ENCODE results near the gene IP6K1.

Gene IP6K1

GRCh38 chr3:49721596-49721895 is 64.8 kb downstream of the IP6K1 start:
- in situ Hi-C loops (cut with MboI; ENCODE audit: low sequenced_read_pairs) = no loop called here
- H3K4me1 ChIP-seq = peaks cover 11% of the 10 kb centered on the region
- H3K9me3 ChIP-seq = 0 out of 2 replicates have a peak, but pooled peaks cover 3% of the 10 kb centered on the region
- H3K4me3 ChIP-seq = no peak overlapping the region
- H3K36me3 ChIP-seq (replicated peaks) = peaks cover 37% of the 10 kb centered on the region
- no peak for DNase-seq (ENCODE audit: low spot score in 2 of 2)
- H3K27me3 ChIP-seq (ENCODE audit: low read depth) = no peaks in the 10 kb centered on the region

DNA sequence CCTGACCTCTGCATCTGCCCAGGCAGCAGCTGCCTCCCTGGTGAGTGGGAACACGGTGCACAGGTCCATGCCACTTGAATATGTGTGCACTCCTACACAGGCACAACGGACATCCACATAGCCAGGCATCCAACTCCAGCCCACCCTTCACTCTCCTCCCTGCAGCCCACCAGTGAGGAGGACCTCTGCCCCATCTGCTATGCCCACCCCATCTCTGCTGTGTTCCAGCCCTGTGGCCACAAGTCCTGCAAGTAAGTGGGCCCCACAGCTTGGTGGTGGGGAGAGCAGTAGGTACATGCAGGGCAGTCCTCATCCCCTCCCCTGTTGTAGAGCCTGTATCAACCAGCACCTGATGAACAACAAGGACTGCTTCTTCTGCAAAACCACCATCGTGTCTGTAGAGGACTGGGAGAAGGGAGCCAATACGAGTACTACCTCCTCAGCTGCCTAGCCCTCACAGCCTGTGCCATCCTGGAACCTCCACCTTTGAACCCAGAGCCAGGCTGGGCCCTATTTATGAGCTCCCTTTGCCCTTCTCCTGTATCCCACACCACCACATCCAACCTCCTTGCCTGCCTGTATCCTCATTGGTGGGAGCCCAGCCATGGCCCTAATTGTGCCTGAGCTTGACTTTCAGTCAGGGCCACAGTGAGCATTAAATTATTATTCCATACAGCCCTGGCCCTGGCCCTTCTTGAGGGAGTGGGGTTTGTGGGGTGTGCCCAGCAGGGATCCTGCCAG is 65.3 kb downstream of the IP6K1 start:
- H3K4me1 ChIP-seq = peaks cover 11% of the 10 kb centered on the region
- DNase-seq (ENCODE audit: low spot score in 2 of 2) = no peak
- in situ Hi-C loops (cut with MboI; ENCODE audit: low sequenced_read_pairs) = no loop called here

DNA sequence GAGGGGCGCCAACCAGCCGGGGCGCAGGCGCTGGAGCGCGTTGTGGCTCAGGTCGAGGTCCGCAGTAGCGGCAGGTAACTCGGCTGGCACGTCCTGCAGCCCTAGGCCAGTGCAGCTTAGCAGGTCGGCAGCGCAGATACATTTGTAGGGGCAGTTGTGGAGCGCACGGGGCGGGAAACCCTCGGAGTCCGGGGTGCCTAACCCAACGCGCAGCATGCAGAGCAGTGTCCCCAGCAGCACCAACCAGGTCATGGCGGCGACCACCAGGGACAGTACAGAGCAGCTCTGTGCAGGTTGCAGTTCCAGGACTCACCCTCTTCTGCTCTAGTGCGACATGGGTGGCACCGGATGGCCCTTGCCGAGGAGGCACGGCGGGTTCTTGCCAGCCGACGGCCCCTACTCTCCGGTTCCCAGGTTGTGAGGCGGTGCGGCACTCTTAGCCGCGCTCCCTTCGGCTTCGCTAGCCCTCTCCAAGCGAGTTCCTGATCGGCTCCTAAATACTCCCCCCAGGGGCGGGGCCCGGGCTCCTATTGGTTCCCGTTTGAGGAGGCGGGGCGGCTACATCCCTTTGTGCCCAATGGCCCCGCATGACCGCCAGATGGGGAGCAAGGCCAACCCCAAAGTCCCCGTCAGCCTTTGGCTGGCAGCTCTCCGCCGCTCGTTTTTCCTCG is 67.0 kb downstream of the IP6K1 start, which contains the start of gene AMIGO3:
Gene AMIGO3, minus strand, starts transcription at position 471 of the 671 bp plus-strand sequence. Its CDS starts 219 bp downstream, at position 252.
- DNase-seq (ENCODE audit: low spot score in 2 of 2) = peak; percentile 78 to 96
- Histone ChIP-seq H3K27me3 (ENCODE audit: low read depth) (no peaks in the 10 kb centered on the region), H3K4me3 (peak within 1 kb of the TSS; percentile 33), H3K9me3 (0 out of 2 replicates have a peak, but pooled peaks cover 3% of the 10 kb centered on the region), H3K36me3 (replicated peaks) (peaks cover 40% of the 10 kb centered on the region), H3K4me1 (peaks cover 8% of the 10 kb centered on the region)
- in situ Hi-C loops (cut with MboI; ENCODE audit: low sequenced_read_pairs) = no loop called here

More for the DNA sequence above, 65.3 kb downstream of the IP6K1 start:
- H3K4me3 ChIP-seq = no peak overlapping the region
- H3K9me3 ChIP-seq = 0 out of 2 replicates have a peak, but pooled peaks cover 3% of the 10 kb centered on the region
- H3K36me3 ChIP-seq (replicated peaks) = peaks cover 40% of the 10 kb centered on the region
- no peaks in the 10 kb centered on the region for H3K27me3 ChIP-seq (ENCODE audit: low read depth)

DNA sequence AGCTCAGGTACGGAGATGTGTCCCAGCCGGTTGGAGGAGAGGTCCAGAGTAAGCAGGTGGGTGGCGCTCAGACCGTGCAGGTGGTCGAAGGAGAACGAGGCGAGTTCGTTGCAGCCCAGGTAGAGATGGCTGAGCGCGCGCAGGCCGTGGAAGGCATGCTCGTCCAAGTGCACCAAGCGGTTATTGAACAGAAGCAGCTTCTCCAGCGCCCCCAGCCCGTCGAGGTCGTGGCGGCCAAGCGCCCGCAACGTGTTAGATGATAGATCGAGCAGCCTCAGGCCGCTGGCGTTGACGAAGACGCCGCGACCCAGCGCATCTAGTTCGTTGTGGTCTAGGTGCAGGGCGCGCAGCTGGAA is 67.5 kb downstream of the IP6K1 start:
- in situ Hi-C loops (cut with MboI; ENCODE audit: low sequenced_read_pairs) = no loop called here
- H3K9me3 ChIP-seq = 0 out of 2 replicates have a peak, but pooled peaks cover 3% of the 10 kb centered on the region
- H3K27me3 ChIP-seq (ENCODE audit: low read depth) = no peaks in the 10 kb centered on the region
- H3K36me3 ChIP-seq (replicated peaks) = peaks cover 40% of the 10 kb centered on the region
- H3K4me1 ChIP-seq = peaks cover 6% of the 10 kb centered on the region
- peak overlapping the region; percentile 33; the same call in 1 of the 2 replicates for H3K4me3 ChIP-seq
- no peak for DNase-seq (ENCODE audit: low spot score in 2 of 2)

GRCh38 chr3:49717959-49718857 is 68.1 kb downstream of the IP6K1 start:
- in situ Hi-C loops (cut with MboI; ENCODE audit: low sequenced_read_pairs) = no loop called here

DNA sequence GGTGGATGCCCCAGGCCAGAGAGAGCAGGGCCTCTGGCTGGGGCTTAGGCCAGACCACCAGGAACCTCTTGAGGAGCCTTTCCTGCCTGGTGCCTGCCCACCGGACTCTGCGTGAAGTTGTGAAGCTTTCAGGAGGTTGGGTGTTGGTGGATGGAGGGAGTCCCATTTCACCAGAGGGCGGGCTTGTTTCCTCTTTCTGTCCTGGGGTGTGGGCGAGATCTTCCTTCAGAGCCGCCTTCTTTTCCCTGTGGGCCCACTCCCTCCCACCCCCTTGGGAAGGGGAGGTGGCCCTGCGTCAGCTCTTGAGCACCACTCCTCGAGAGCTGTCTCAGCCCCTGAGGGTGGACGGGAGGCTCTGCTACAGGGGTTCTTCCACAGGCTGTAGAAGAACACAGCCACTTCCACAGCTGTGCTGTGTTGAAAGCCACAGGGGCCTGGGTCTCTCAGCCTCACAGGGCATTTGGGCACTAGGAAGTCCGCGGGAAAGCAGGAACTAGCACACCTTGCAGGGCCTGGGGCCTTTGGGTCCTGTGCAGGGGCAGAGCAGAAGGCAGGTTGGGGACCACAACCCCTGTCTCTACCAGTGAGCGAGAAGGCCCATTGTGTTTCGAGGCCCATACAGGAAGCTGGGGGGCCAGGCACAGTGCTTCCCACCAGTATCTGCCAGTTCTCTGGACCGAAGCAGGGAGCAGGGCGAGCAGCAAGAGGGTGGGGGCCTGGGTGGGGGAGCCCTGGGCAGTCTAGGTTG is 69.0 kb downstream of the IP6K1 start:
- H3K4me1 ChIP-seq = peaks cover 2% of the 10 kb centered on the region
- H3K36me3 ChIP-seq (replicated peaks) = peaks cover 31% of the 10 kb centered on the region
- DNase-seq (ENCODE audit: low spot score in 2 of 2) = no peak
- H3K4me3 ChIP-seq = no peak overlapping the region
- in situ Hi-C loops (cut with MboI; ENCODE audit: low sequenced_read_pairs) = no loop called here
- 0 out of 2 replicates have a peak, but pooled peaks cover 3% of the 10 kb centered on the region for H3K9me3 ChIP-seq
- no peaks in the 10 kb centered on the region for H3K27me3 ChIP-seq (ENCODE audit: low read depth)

More at GRCh38 chr3:49717959-49718857, 68.1 kb downstream of the IP6K1 start:
- no peaks in the 10 kb centered on the region for H3K27me3 ChIP-seq (ENCODE audit: low read depth)
- no peak for DNase-seq (ENCODE audit: low spot score in 2 of 2)
- H3K9me3 ChIP-seq = 0 out of 2 replicates have a peak, but pooled peaks cover 3% of the 10 kb centered on the region
- H3K4me1 ChIP-seq = peaks cover 6% of the 10 kb centered on the region
- no peak overlapping the region for H3K4me3 ChIP-seq
- H3K36me3 ChIP-seq (replicated peaks) = peaks cover 37% of the 10 kb centered on the region

- H3K27me3 ChIP-seq (ENCODE audit: low read depth) = no peaks in the 10 kb centered on the region
- in situ Hi-C loops (cut with MboI; ENCODE audit: low sequenced_read_pairs) = no loop called here
- H3K9me3 ChIP-seq = 0 out of 2 replicates have a peak, but pooled peaks cover 3% of the 10 kb centered on the region
- peaks cover 25% of the 10 kb centered on the region for H3K36me3 ChIP-seq (replicated peaks)
- no peak for DNase-seq (ENCODE audit: low spot score in 2 of 2)
- no peak overlapping the region for H3K4me3 ChIP-seq
- peaks cover 2% of the 10 kb centered on the region for H3K4me1 ChIP-seq
Measured at GRCh38 chr3:49716691-49717210, 69.6 kb downstream of the IP6K1 start.

DNA sequence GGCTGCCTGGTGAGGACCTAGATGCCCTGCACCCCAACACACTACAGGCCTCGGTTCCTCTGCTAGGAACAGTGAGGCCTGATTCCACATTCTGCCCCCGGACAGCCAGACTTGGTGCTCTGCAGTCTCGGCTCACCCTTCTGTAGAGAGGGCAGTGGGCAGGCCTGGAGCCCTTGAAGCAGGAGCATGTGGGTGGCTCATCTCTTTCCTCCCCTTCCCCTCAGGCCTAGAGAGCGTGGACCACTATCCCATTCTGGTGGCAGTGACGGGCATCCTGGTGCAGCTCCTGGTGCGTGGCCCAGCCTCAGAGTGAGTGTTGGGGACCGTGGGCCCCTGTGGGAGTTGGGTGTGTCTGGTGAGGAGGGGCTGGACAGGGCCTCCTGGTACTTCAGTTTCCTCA is 70.2 kb downstream of the IP6K1 start:
- in situ Hi-C loops (cut with MboI; ENCODE audit: low sequenced_read_pairs) = no loop called here
- Histone ChIP-seq H3K9me3 (0 out of 2 replicates have a peak, but pooled peaks cover 3% of the 10 kb centered on the region), H3K4me3 (no peak overlapping the region), H3K4me1 (peaks cover 2% of the 10 kb centered on the region), H3K36me3 (replicated peaks) (peaks cover 19% of the 10 kb centered on the region), H3K27me3 (ENCODE audit: low read depth) (no peaks in the 10 kb centered on the region)
- DNase-seq (ENCODE audit: low spot score in 2 of 2) = no peak

DNA sequence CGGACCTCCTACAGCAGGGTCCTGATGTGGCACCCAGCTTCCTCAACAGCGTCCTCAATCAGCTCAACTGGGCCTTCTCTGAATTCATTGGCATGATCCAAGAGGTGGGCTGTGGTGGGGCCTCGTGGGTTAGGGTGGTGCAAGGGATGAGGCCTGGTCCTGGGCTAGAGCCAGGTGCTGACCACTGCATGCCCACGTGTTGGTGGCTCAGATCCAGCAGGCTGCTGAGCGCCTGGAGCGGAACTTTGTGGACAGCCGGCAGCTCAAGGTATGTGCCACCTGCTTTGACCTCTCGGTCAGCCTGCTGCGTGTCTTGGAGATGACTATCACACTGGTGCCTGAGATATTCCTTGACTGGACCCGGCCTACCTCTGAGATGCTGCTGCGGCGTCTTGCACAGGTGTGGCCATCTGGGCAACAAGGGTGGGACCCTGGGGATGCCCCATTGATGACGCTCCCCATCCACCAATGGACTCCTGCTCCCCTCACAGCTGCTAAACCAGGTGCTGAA is 70.7 kb downstream of the IP6K1 start:
- in situ Hi-C loops (cut with MboI; ENCODE audit: low sequenced_read_pairs) = no loop called here
- Histone ChIP-seq H3K4me3 (no peak overlapping the region), H3K36me3 (replicated peaks) (peaks cover 14% of the 10 kb centered on the region), H3K9me3 (0 out of 2 replicates have a peak, but pooled peaks cover 3% of the 10 kb centered on the region), H3K27me3 (ENCODE audit: low read depth) (no peaks in the 10 kb centered on the region), H3K4me1 (peaks cover 2% of the 10 kb centered on the region)
- DNase-seq (ENCODE audit: low spot score in 2 of 2) = no peak

DNA sequence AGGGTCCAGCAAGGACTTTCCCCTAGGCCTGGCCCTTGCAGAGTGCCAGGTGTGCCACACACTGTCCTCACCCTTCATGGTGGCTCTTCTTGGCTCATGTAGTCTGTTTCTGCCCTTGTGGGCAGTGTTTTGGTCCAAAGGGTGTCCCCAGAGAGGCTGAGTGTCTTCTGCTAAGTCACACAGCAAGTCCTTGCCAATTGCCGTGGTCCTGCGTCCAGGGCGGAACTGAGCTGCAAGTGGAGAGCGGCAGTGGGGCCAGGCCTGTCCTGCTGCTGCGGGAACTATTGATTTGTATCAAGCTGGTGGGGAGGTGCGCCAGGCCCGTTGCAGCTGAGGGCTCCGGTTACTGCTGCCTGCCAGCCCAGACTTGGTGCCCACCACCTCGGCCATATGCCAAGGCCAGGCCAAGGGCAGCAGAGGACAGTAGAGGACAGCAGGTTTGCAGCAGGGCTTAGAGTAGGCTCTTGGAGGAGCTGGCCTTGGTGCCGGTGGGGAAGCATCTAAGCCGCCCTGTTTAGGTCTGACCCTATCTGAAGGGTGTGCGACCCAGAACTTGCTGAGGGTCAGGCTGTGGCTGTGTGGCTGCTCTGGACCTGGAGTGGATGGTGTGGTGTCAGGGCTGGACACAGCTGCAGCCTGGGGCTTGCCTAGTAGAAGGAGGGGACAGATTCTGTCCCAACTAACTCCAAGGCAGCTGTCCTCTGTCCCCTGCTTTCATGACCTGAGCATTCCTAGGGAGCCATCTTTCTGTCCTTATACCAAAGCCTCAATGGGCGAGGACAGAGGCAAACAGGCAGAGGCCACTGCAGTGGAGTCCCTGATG is 71.4 kb downstream of the IP6K1 start:
- H3K4me1 ChIP-seq = peaks cover 2% of the 10 kb centered on the region
- H3K4me3 ChIP-seq = no peak overlapping the region
- H3K9me3 ChIP-seq = 0 out of 2 replicates have a peak, but pooled peaks cover 3% of the 10 kb centered on the region
- in situ Hi-C loops (cut with MboI; ENCODE audit: low sequenced_read_pairs) = no loop called here
- H3K36me3 ChIP-seq (replicated peaks) = peaks cover 14% of the 10 kb centered on the region
- no peaks in the 10 kb centered on the region for H3K27me3 ChIP-seq (ENCODE audit: low read depth)
- DNase-seq (ENCODE audit: low spot score in 2 of 2) = no peak

DNA sequence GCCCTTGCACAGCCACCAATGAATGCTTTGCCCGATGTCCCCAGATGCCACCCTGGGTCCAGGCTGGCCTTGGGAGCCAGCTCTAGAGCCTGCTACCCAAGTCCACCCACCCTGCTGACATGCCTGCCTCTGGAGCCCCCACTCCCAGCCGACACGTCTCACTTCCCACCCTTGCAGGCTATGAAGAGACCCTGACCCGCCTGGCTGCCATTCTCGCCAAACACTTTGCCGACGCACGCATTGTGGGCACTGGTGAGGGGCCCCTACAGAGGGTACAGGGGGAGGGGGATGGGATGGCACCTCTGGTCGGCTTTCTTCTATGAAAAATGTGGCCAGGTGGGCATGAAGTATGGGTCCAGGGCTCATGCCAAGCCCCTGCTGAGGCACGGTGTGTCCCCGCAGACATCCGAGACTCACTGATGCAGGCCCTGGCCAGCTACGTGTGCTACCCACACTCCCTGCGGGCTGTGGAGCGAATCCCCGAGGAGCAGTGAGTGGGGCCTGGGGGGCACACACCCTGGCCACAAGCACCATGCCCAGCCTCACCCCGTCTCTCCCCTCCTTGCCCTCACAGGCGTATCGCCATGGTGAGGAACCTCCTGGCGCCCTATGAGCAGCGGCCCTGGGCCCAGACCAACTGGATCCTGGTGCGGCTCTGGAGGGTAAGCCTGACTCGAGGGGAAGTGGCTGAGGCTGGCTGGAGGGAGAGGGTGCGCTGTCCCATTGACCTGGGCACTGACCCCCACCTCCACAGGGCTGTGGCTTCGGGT is 72.8 kb downstream of the IP6K1 start:
- DNase-seq (ENCODE audit: low spot score in 2 of 2) = no peak
- H3K27me3 ChIP-seq (ENCODE audit: low read depth) = no peaks in the 10 kb centered on the region
- H3K36me3 ChIP-seq (replicated peaks) = peaks cover 7% of the 10 kb centered on the region
- no peak overlapping the region for H3K4me3 ChIP-seq
- no peaks in the 10 kb centered on the region for H3K9me3 ChIP-seq
- in situ Hi-C loops (cut with MboI; ENCODE audit: low sequenced_read_pairs) = no loop called here
- H3K4me1 ChIP-seq = no peaks in the 10 kb centered on the region

Data from HAP-1 (cell line).